MV-4-11 (cell line): Measurements from ENCODE around the gene UTRN.
A peak's percentile ranks its signal among the peaks of the same experiment; 100 is the strongest.

Source experiments
- DNase-seq: peaks from one replicate; lab custom pipeline; 2025; lab: John Stamatoyannopoulos, UW

Gene UTRN

GRCh38 chr6:144284783-144285547 lies at the start of gene UTRN:
UTRN (plus strand) TSS chr6:144285335; CDS start chr6:144291829, 6,494 bp downstream.
- peak; percentile 82 for DNase-seq

DNA sequence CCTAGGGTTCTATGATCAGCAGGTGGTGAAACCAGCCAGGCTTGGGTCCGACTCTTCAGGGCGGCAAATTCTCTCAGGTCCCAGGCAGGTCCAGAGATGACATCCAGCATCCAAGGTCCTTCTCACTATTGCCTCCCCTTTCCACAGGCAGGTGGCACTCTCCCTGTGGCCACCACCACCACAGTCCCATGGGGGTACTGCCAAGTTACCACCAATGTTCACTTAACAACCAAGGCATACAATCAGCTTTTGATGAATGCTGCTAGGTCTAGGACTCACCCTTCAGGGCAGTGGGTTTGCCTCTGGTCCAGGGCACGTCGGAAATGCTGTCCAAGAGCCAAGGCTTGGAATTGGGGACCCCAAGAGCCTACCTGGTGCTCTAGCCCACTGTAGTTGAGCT lies 40.4 kb upstream of the UTRN start:
- no peak for DNase-seq

DNA sequence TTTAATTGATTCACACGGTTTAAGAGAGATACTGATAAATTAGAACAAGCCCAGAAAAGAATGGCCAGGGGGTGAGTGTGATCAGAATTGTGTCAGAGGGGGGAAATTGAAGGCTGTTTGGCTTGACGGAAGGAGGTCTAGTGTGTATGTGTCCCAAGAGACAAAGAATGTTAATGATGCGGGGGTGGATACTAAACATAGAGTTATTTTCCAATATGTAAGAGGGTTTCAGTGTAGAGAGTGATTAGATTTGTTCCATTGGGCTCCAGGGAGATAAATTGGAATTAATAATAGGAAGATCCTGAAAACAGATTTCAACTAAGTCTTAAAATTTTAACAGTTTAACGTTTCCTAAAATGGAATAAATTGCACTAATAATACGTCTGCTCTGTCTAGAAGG lies 38.1 kb upstream of the UTRN start:
- no peak for DNase-seq

DNA sequence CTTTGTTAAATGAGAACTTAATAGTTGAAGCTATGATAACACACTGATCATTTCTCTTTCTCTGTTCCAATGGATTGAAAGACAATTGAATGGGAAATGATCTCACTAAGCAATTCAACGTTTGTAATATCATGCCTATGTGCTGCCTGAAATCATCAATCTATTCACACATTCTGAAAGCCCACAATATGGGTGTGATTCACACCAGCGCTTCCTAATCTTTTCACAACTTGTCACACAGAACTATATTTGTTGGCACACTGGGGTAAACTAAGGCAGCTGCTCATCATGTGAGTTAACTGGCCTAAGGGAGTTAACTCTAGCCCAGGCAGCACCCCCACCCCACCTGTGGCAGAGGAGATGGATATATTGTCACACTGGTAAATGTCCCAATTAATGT lies 37.1 kb upstream of the UTRN start:
- DNase-seq, result no peak

DNA sequence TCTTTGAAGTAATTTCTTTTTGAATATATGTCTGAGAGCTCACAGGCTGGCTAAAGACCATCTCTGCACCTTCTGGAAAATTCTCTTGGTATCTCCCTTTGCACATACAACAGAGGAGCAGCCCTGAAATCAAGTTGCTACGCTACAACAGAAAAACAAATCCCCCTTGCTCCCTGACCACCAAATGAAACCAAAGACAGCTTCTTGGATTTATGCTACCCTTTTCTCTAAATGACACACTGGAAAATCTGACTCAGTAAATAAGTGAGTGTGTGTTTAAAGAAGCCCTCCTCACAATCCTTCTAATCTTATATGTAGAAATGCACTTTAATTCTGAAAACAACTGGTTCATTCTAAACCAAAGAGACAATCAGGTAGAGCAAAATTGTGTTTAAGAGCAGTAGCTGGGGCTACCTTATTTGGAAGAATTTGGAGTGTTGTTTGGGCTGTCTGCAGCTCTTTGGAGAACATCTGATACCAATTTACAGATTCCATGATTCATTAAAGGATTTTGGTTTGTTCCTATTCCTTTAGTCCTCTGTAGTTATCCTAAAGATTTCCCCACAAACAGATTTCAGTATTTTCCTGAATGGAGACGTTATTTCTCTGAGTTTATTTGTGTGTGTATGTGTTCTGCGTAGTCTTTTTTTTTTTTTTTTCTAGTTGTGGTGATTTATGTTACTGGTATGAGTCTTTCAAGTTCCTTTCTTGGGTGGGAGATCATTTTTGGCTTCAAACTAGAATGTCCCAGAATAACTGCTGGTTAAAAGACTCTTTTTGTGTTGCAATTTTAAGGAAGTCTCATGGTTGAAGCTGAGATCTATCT lies 36.4 kb upstream of the UTRN start:
- DNase-seq, result peak; percentile 47

DNA sequence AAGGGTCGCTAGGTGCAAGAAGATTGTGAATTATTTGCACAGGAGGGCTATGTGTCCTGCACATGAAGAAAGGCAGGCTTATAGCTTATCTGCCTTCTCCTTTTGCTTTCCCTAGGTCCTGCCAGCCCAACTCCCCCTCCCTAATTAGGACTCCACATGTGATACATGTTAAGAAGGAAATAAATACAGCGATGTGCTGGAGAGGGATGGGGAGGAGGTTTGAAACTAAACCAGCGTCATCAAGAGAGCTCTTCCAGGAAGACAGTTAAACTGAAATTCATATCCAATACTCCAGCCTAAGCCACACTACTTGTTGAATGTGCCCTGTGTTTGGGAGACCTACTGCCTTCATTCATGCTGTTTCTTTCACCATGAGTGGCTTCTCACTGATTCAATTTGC lies 34.9 kb upstream of the UTRN start:
- DNase-seq, result no peak

DNA sequence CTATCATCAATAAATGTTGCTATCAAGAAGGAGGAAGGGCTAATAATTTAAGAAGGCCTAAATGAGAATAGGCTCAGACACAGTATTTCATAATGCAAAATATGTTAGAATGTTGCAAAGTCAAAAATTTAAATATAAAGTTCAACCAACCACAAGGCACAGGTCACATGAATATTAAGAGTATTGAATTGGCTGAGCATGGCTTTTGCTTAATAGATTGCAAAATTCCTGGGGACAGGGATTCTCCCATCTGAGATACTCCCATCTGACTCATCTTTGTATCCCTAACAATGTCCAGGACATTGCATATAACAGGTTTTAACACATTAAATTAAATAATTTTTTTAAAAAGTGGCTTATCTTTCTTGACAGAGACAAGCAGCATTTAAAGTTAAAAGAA lies 32.9 kb upstream of the UTRN start:
- no peak for DNase-seq

GRCh38 chr6:144259986-144260385 lies 25.1 kb upstream of the UTRN start:
- no peak for DNase-seq

DNA sequence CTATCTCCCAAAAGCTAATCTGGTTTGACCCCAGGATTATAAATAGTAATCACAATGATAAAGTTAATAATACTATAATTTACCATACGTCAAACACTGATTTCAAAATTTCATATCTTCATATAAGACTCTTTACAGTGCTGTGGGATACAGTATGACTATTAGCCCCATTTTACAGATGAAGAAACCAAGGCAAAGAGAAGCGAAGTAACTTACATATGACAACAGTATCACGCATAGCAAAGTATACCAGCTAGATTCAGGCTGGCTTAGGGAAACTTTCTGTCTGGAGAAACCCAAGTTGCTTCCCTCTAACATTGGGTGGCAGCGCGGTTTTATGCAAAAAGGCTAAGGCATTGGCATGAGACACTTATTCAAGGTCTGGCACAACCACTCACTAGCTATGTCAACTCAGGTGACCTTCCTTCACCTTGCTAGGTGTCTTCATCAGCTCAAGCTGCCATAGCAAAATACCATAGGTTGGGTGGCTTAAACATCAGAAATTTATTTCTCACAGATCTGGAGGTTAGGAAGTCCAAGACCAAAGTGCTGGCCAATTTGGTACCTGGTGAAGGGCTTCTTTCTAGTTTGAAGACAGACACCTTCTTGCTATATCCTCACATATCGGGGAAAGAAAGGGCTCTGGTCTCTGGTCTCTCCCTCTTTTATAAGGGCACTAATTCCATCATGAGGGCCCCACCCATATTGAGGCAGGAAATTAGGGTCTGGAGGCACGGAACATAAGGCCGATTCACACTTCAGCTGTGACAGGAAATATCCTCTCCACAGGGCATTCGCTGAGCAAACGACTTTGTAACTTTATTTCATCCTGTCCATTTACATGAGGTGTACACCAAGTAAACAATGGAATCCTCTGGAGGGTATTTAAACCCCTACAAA lies 22.4 kb upstream of the UTRN start:
- DNase-seq, result no peak

- DNase-seq, result no peak
Observed at GRCh38 chr6:144263786-144264185, 21.3 kb upstream of the UTRN start.

DNA sequence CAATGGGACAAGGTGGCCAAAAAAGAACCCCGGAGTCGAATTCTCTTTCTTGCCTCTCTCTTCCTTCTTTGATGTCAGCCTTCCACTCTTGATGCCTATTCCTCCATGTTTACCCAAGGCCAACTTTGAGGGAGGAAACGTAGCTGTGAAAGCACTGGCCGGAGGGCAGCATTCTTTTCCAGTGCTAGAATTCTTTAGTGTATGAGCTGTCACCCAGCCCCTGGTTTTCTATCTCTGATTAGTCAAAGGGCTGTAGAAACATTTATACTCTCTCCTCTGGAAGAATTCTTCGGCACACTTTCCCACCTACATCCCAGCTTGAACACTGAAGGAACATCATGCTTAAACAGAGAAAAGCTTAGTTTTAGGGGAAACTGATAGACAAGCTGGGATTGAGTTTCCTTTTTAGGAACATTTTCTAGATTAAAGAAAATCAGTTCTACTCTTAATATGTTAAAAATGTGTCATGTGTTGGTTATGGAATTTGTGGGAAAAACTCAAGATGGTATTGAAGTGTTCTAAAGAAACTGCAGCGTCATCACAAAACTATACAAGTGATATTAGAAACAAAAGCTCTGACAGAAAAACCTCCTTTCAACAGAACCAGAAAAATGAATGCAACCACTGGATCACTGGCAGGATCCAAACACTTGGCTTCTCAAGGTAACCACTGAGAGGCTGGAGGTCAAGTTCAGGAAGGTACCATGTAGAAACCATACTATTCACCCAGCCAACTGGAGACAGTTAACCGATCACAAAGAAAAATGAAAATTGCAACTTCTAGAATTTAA lies 20.7 kb upstream of the UTRN start:
- no peak for DNase-seq

- DNase-seq, result no peak
Observed at GRCh38 chr6:144265061-144265357, 20.1 kb upstream of the UTRN start.

DNA sequence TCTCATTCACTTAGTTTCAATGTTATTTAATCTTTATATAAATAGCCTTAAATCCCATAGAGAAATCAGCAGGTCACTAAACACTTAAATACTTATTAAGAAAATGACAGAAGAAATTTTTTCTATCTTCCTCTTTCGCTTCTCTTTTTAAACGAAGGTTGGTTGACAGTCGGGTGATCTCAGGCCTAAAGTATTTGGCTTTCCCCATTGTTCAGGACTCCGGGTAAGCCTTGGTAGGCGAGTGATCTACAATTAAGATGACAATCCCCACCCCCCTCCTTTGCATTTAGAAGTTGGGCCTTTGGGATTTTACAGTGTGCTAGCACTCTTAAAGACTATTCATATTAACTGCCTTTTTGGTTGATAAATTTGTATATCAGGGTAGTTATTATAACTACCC lies 19.7 kb upstream of the UTRN start:
- peak; percentile 95 for DNase-seq

GRCh38 chr6:144266091-144266649 lies 19.0 kb upstream of the UTRN start:
- no peak for DNase-seq

DNA sequence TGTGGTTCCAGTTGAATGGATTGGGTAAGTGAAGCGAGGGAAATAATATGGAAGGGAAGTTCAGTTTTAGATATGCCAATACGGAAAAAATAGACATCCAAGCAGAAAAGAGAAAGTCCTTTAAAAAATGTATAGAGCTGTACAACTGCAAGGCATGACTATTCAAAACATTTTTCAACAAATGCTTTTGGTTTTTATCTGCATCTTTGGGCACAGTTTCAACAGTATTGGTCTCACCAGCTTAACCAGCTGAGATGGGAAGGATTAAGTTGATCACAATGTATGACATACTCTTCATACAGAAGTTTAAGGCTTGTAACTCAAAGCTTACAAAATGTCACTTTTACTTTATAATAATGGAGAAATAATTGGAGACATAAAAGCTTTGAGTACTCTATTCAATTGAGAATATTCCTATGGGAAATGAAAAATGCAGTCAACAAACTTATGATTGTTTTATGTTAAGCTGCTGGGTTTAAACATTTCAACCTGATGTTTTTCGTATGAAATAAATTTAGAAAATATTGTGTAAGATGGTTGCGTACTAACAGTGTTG lies 16.3 kb upstream of the UTRN start:
- no peak for DNase-seq

DNA sequence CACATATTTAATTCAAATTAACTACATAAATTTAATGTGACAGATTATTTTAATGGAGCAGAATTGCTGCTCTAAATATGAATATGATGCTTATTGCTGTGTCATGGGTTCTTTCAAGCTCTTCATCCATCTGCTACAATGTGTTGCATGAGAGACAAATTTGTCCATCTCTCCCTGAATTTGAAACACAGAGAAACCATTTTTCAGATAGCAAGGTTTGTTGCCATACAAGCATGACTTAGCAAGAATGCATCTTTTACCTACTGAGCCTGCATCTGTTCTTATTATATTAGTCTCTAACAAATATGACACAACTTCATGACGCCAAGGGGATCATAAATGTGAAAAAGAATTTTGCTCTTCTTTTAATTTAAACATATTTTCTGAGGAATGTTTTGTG lies 8.0 kb upstream of the UTRN start:
- DNase-seq, result no peak

- no peak for DNase-seq
Observed at GRCh38 chr6:144277605-144278227, 7.4 kb upstream of the UTRN start.

DNA sequence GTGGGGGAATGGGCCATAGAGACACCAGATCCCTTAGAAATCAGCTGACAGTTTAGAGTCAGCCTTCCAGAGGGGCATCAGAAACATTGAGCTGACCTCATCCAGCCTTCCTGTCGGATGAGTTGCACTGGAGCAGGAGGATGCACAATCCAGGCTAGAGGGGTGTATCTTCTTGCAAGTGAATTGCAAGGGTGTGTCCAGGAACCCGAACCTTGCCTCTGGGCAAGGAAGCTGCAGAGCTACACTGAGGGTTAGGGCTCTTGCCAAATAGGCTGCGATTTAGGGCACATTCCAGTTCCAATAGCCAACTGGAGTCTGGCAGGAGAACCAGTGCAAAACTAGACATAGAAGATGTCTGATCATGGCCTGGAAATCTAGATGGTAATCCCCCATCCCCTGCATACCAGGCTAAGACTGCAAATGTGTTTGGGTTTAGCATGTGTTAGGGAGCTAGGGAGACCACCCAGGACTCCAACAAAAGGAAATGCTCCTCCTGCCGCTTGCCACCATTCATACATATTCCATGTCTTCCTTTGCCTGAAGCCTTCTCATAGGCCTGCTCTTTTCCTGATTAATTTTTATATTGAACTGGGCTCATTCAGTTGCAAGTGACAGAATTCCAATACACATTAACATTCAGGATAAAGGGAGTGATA lies 6.3 kb upstream of the UTRN start:
- no peak for DNase-seq

- DNase-seq, result no peak
Observed at GRCh38 chr6:144279484-144280150, 5.5 kb upstream of the UTRN start.
